IMR-90 (cell line): ENCODE measurements around the gene PMF1. TPM values are rescaled to one million over a fixed set of nuclear protein-coding genes. Genes with fewer than 3 reads are reported as not detected.

Source experiments
- ATAC-seq: fragments of 200-7000 bp; cut with Tn5 transposase; 2 replicates; pipeline ENCODE4 v1.9.1; 2020; ENCODE audit warnings: low read depth, mild to moderate bottlenecking, moderate library complexity
- BruUV-seq: library from RNA; stranded (reverse); fragments of 400-500 nt; replicated peaks from 2 replicates; lab custom pipeline; 2021; lab: Mats Ljungman, UMichigan
- CTCF ChIA-PET: fragments of 300-600 bp; formaldehyde crosslinking; extraction: SDS; loops from one replicate; lab custom pipeline; 2021; ENCODE audit warnings: antibody characterized with exemption; lab: Yijun Ruan, JAX
- POLR2A ChIA-PET: fragments of 300-600 bp; sonication (Branson Sonifier 250); formaldehyde crosslinking; loops from one replicate; lab custom pipeline; 2022; ENCODE audit warnings: antibody characterized with exemption; ENCODE audit not compliant: unreplicated experiment; lab: Charles Lee
- DNase-seq: peaks from one replicate; pipeline ENCODE4 v3.0.0; 2013
- H2AFZ ChIP-seq: replicated peaks from 2 replicates; pipeline ENCODE3; 2013; ENCODE audit warnings: low read length, mild to moderate bottlenecking; ENCODE audit not compliant: poor library complexity
- H2AK5ac ChIP-seq: 2 replicates; pipeline ENCODE4 v1.6.1; 2013; ENCODE audit warnings: low read depth, low read length, inconsistent platforms
- H2AK9ac ChIP-seq: replicated peaks from 2 replicates; pipeline ENCODE3; 2013; ENCODE audit warnings: mild to moderate bottlenecking, low read depth, low read length, moderate library complexity; ENCODE audit not compliant: poor library complexity
- H2BK120ac ChIP-seq: 2 replicates; pipeline ENCODE4 v1.6.1; 2013; ENCODE audit warnings: low read depth, low read length, inconsistent platforms
- H2BK15ac ChIP-seq: 3 replicates; pipeline ENCODE4 v1.6.1; 2013; ENCODE audit warnings: low read depth, low read length, inconsistent platforms
- H2BK20ac ChIP-seq: 2 replicates; pipeline ENCODE4 v1.6.1; 2013; ENCODE audit warnings: low read depth, mild to moderate bottlenecking, inconsistent platforms, low read length, moderate library complexity
- H2BK5ac ChIP-seq: 2 replicates; pipeline ENCODE4 v1.6.1; 2013; ENCODE audit warnings: mild to moderate bottlenecking, low read depth, low read length, inconsistent platforms; ENCODE audit not compliant: poor library complexity, severe bottlenecking
- H3K14ac ChIP-seq: replicated peaks from 2 replicates; pipeline ENCODE4 v1.6.1; 2013; ENCODE audit warnings: low read depth, low read length, inconsistent platforms
- H3K18ac ChIP-seq: 2 replicates; pipeline ENCODE4 v1.6.1; 2013; ENCODE audit warnings: low read depth, low read length, control low read depth
- H3K23ac ChIP-seq: 2 replicates; pipeline ENCODE4 v1.6.1; 2013; ENCODE audit warnings: low read depth, low read length, inconsistent platforms
- H3K27ac ChIP-seq: 2 replicates; pipeline ENCODE4 v1.5.1; 2013; ENCODE audit warnings: mild to moderate bottlenecking, control low read depth, low read length; ENCODE audit not compliant: insufficient read depth
- H3K27me3 ChIP-seq: 2 replicates; pipeline ENCODE4 v1.6.1; 2013; ENCODE audit warnings: low read length; ENCODE audit not compliant: control insufficient read depth, insufficient read depth
- H3K36me3 ChIP-seq: 2 replicates; pipeline ENCODE4 v1.6.1; 2013; ENCODE audit warnings: low read length, mixed read lengths; ENCODE audit not compliant: control insufficient read depth, insufficient read depth
- H3K4ac ChIP-seq: 2 replicates; pipeline ENCODE4 v1.6.1; 2013; ENCODE audit warnings: low read depth, low read length, inconsistent platforms
- H3K4me1 ChIP-seq: 2 replicates; pipeline ENCODE4 v1.6.1; 2013; ENCODE audit warnings: low read length, mixed read lengths; ENCODE audit not compliant: control insufficient read depth, insufficient read depth
- H3K4me2 ChIP-seq: 2 replicates; pipeline ENCODE4 v1.6.1; 2013; ENCODE audit warnings: low read depth, mild to moderate bottlenecking, control low read depth, low read length, moderate library complexity
- H3K4me3 ChIP-seq: 2 replicates; pipeline ENCODE4 v1.5.1; 2013; ENCODE audit warnings: low read depth, mild to moderate bottlenecking, control low read depth, low read length, moderate library complexity; ENCODE audit not compliant: insufficient read depth
- H3K56ac ChIP-seq: 2 replicates; pipeline ENCODE4 v1.6.1; 2013; ENCODE audit warnings: low read length, inconsistent platforms; ENCODE audit not compliant: insufficient read depth; ENCODE audit errors: extremely low read depth
- H3K79me1 ChIP-seq, 2 experiments: 2 replicates each; pipeline ENCODE4 v1.6.1; 2013; ENCODE audit warnings: low read length in 2 of 2, inconsistent platforms in 1 of 2, low read depth in 1 of 2
- H3K9ac ChIP-seq: 2 replicates; pipeline ENCODE4 v1.6.1; 2013; ENCODE audit warnings: low read depth, low read length, control low read depth
- H3K9me1 ChIP-seq: 2 replicates; pipeline ENCODE4 v1.6.1; 2013; ENCODE audit warnings: low read length, inconsistent platforms; ENCODE audit not compliant: insufficient read depth
- H3K9me3 ChIP-seq: 2 replicates; pipeline ENCODE4 v1.6.1; 2013; ENCODE audit warnings: low read length; ENCODE audit not compliant: control insufficient read depth, insufficient read depth
- H4K20me1 ChIP-seq: 2 replicates; pipeline ENCODE4 v1.6.1; 2013; ENCODE audit warnings: low read length, inconsistent platforms; ENCODE audit not compliant: insufficient read depth
- H4K5ac ChIP-seq: 2 replicates; pipeline ENCODE4 v1.6.1; 2013; ENCODE audit warnings: mild to moderate bottlenecking, low read depth, low read length, control low read depth
- H4K8ac ChIP-seq, 2 experiments: 2 replicates each; pipeline ENCODE4 v1.6.1; 2013; ENCODE audit warnings: low read depth in 2 of 2, low read length in 2 of 2, control low read depth in 1 of 2, inconsistent platforms in 1 of 2
- H4K91ac ChIP-seq: 2 replicates; pipeline ENCODE4 v1.6.1; 2013; ENCODE audit warnings: low read depth, low read length, inconsistent platforms; ENCODE audit not compliant: insufficient read depth
- FOS ChIP-seq: fragments of 150-350 bp; IDR thresholded peaks from 2 replicates; pipeline ENCODE4 v1.6.1; 2016; ENCODE audit warnings: low read depth, low read length
- WGBS, 2 experiments: methylation state at CpG; one replicate each; pipeline versions ENCODE4 v1.1.5 to v1.1.7; 2013; ENCODE audit warnings: missing lambda C conversion rate in 2 of 2; ENCODE audit not compliant: insufficient read length in 1 of 2; ENCODE audit errors: extremely low coverage in 2 of 2; 5-methylcytosine and 5-hydroxymethylcytosine counted together
- dilution Hi-C: fragments of 300-500 bp; cut with HindIII; formaldehyde crosslinking; loops from one replicate; pipeline ENCODE4 v1.14.3; 2018; ENCODE audit warnings: low sequenced_read_pairs; ENCODE audit not compliant: unreplicated experiment
- in situ Hi-C: fragments of 300-500 bp; cut with MboI; formaldehyde crosslinking; loops from 3 replicates; pipeline ENCODE4 v1.14.3; 2019; ENCODE audit warnings: low sequenced_read_pairs, inconsistent platforms, mixed read lengths
- intact Hi-C: fragments of 100-400 bp; cut with micrococcal nuclease; formaldehyde crosslinking; loops from 2 replicates; pipeline ENCODE4 v1.10.0; 2022
- polyA plus RNA-seq, 3 experiments: library from polyadenylated mRNA; depleted of rRNA; stranded (reverse); fragments of >200 nt; gene quantifications; 2 replicates each; pipeline ENCODE4 v1.2.3, GENCODE V29; 2012; ENCODE audit warnings: low replicate concordance in 1 of 3
- total RNA-seq: library from RNA; depleted of rRNA; stranded (reverse); fragments of >200 nt; gene quantifications from 2 replicates; pipeline ENCODE4 v1.2.3, GENCODE V29; 2012

PMF1 gene
- total and polyA plus RNA-seq, 2 of the 4 experiments (the other 2 are of a cell fraction) = 54.8 to 73.4 TPM

DNA sequence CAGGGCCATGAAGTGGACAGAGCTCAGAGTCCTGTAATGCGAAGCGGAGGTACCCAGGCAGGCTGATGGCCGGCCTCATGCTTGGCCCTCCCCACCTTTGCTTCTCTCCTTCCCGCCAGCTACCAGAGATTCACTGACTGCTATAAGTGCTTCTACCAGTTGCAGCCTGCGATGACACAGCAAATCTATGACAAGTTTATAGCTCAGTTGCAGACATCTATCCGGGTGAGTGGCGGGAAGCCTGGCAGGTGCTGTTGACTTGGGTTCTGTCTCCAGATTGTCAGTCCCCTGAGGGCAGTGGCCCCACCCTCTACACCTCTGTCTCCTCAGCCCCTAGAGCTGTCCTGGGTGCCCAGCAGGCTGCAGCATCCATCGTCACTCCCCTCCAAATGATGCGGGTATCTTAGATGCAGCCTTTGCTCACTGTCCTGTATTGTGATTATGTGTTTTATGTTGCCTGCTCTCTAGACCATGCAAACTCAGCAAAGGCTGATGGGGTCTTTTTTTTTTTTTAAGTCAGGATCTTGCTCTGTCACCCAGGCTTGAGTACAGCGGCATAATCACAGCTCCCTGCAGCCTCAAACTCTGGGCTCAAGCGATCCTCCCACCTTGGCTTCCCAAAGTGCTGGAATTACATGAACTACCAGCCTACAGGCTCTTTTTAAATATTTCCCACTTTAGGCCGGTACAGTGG, 19.5 kb downstream of the PMF1 start:
- Histone ChIP-seq H3K56ac (peak overlapping the region; percentile 3; the same call in 1 of the 2 replicates), H3K4me1 (peaks cover 13% of the 10 kb centered on the region), H4K91ac (no peak overlapping the region), H3K27me3 (no peaks in the 10 kb centered on the region), H2AFZ (no peak overlapping the region), H4K20me1 (peaks cover 7% of the 10 kb centered on the region; the same call in 1 of the 2 replicates), H3K4me2 (no peak overlapping the region), H3K23ac (no peak overlapping the region), H3K9ac (no peak overlapping the region), H3K36me3 (peaks cover 25% of the 10 kb centered on the region), H3K4ac (no peak overlapping the region), H3K14ac (no peak overlapping the region), H3K4me3 (no peak overlapping the region), H3K79me1 (peaks cover 8 to 20% of the 10 kb centered on the region in 2 experiments), H2AK9ac (no peak overlapping the region), H3K18ac (no peak overlapping the region), H3K9me3 (no peaks in the 10 kb centered on the region), H2AK5ac (peak overlapping the region; percentile 23; the same call in 1 of the 2 replicates), H3K9me1 (peaks cover 15% of the 10 kb centered on the region), H4K8ac (no peak overlapping the region), H3K27ac (no peak overlapping the region), H2BK20ac (no peak overlapping the region), H2BK15ac (no peak overlapping the region; the same call in 2 of the 3 replicates), H2BK5ac (no peak overlapping the region), H4K5ac (no peak overlapping the region), H2BK120ac (peak overlapping the region; percentile 24; the same call in 1 of the 2 replicates)
- no peak for TF ChIP-seq FOS
- ATAC-seq = no peak
- dilution Hi-C loops = no loop called here
- POLR2A ChIA-PET = no interaction called here
- CTCF ChIA-PET = interaction anchor here (1.0 kb wide), 2 partner anchors 8 to 85 kb away, joined by 3 to 6 read pairs; no protein-coding TSS in a partner anchor
- intact Hi-C loops = no loop called here
- BruUV-seq = no TSS peak
- in situ Hi-C loops = no loop called here
- 97% methylated on average over 5 of the region's 12 CpGs; no CpG with 5 or more reads in 1 of the 2 experiments for WGBS, 2 experiments
- DNase-seq = no peak
